HG03558 (cell line): ENCODE measurements around the gene SAAL1.
"Not testable (repeated sequence)": the region's sequence is repeated elsewhere in the genome, so short reads cannot be mapped to it uniquely, and the experiment has no call there.

ENCODE experiments used
- ATAC-seq: cut with Tn5 transposase; IDR thresholded peaks from one replicate; pipeline ENCODE4 v1.9.1; 2021; ENCODE audit warnings: moderate number of reproducible peaks; ENCODE audit not compliant: unreplicated experiment; ENCODE audit errors: extremely low read depth

SAAL1 gene

GRCh38 chr11:18105802-18106574 lies at the start of gene SAAL1:
SAAL1 (minus strand) TSS chr11:18106082; CDS start chr11:18106041, 41 bp downstream.
- peak; percentile 87 for ATAC-seq

GRCh38 chr11:18151581-18151980 lies 45.7 kb upstream of the SAAL1 start:
- ATAC-seq = no peak

GRCh38 chr11:18145837-18146236 lies 40.0 kb upstream of the SAAL1 start:
- no peak for ATAC-seq

GRCh38 chr11:18145025-18145424 lies 39.1 kb upstream of the SAAL1 start:
- no peak for ATAC-seq

GRCh38 chr11:18144243-18144642 lies 38.4 kb upstream of the SAAL1 start:
- ATAC-seq = no peak

- no peak for ATAC-seq
Measured at GRCh38 chr11:18140145-18140544, 34.3 kb upstream of the SAAL1 start.

GRCh38 chr11:18137186-18137800 lies 31.4 kb upstream of the SAAL1 start:
- ATAC-seq = no peak

- no peak for ATAC-seq
Measured at GRCh38 chr11:18135308-18135707, 29.4 kb upstream of the SAAL1 start.

GRCh38 chr11:18132341-18132740 lies 26.5 kb upstream of the SAAL1 start, which contains the start of gene MRGPRX3:
MRGPRX3 (plus strand) TSS chr11:18132571; CDS start chr11:18137203, 4,632 bp downstream.
- ATAC-seq = no peak

- not testable (repeated sequence) for ATAC-seq
Measured at GRCh38 chr11:18131115-18131514, 25.2 kb upstream of the SAAL1 start.

GRCh38 chr11:18121331-18121828 lies 15.5 kb upstream of the SAAL1 start:
- not testable (repeated sequence) for ATAC-seq

- no peak for ATAC-seq
Measured at GRCh38 chr11:18115360-18116127, 9.7 kb upstream of the SAAL1 start.

GRCh38 chr11:18111005-18111404 lies 5.1 kb upstream of the SAAL1 start:
- no peak for ATAC-seq

- ATAC-seq = no peak
Measured at GRCh38 chr11:18108254-18108653, 2.4 kb upstream of the SAAL1 start.

- no peak for ATAC-seq
Measured at GRCh38 chr11:18106688-18107087, 806 bp upstream of the SAAL1 start.

- ATAC-seq = no peak
Measured at GRCh38 chr11:18105086-18105801, 638 bp downstream of the SAAL1 start.

- no peak for ATAC-seq
Measured at GRCh38 chr11:18100926-18101656, 4.8 kb downstream of the SAAL1 start.

- no peak for ATAC-seq
Measured at GRCh38 chr11:18093959-18094358, 11.9 kb downstream of the SAAL1 start.

- ATAC-seq = no peak
Measured at GRCh38 chr11:18091731-18092130, 14.2 kb downstream of the SAAL1 start.
